ENCODE data around the gene AP1G1.
"Not testable (repeated sequence)": the region's sequence is repeated elsewhere in the genome, so short reads cannot be mapped to it uniquely, and the experiment has no call there.

AP1G1 gene

GRCh38 chr16:71808593-71809459 lies at the start of gene AP1G1:
AP1G1 (minus strand) TSS chr16:71808834; CDS start chr16:71789479, 19,355 bp downstream.
- FAIRE-seq: no peak

- FAIRE-seq: no peak
Measured at GRCh38 chr16:71855937-71856662, 47.5 kb upstream of the AP1G1 start.

GRCh38 chr16:71854369-71854948 lies 45.8 kb upstream of the AP1G1 start:
- no peak for FAIRE-seq

- FAIRE-seq: no peak
Measured at GRCh38 chr16:71853413-71853812, 44.8 kb upstream of the AP1G1 start.

GRCh38 chr16:71852561-71852960 lies 43.9 kb upstream of the AP1G1 start:
- FAIRE-seq: no peak

- no peak for FAIRE-seq
Measured at GRCh38 chr16:71852158-71852557, 43.5 kb upstream of the AP1G1 start.

GRCh38 chr16:71851746-71852145 lies 43.1 kb upstream of the AP1G1 start:
- no peak for FAIRE-seq

- no peak for FAIRE-seq
Measured at GRCh38 chr16:71848622-71849021, 40.0 kb upstream of the AP1G1 start.

- no peak for FAIRE-seq
Measured at GRCh38 chr16:71847096-71847495, 38.5 kb upstream of the AP1G1 start.

GRCh38 chr16:71846431-71846830 lies 37.8 kb upstream of the AP1G1 start:
- FAIRE-seq: no peak

GRCh38 chr16:71845639-71846430 lies 37.2 kb upstream of the AP1G1 start, which contains the start of gene ATXN1L:
ATXN1L (plus strand) TSS chr16:71845976; CDS start chr16:71849741, 3,765 bp downstream.
- no peak for FAIRE-seq

GRCh38 chr16:71843572-71843971 lies 34.9 kb upstream of the AP1G1 start:
- no peak for FAIRE-seq

- no peak for FAIRE-seq
Measured at GRCh38 chr16:71840052-71840451, 31.4 kb upstream of the AP1G1 start.

GRCh38 chr16:71837150-71837549 lies 28.5 kb upstream of the AP1G1 start:
- FAIRE-seq: no peak

- FAIRE-seq: no peak
Measured at GRCh38 chr16:71834291-71834690, 25.7 kb upstream of the AP1G1 start.

- FAIRE-seq: not testable (repeated sequence)
Measured at GRCh38 chr16:71832112-71832511, 23.5 kb upstream of the AP1G1 start.

GRCh38 chr16:71831698-71832097 lies 23.1 kb upstream of the AP1G1 start:
- FAIRE-seq: not testable (repeated sequence)

- no peak for FAIRE-seq
Measured at GRCh38 chr16:71830359-71830758, 21.7 kb upstream of the AP1G1 start.

- FAIRE-seq: no peak
Measured at GRCh38 chr16:71826533-71827017, 17.9 kb upstream of the AP1G1 start.

- not testable (repeated sequence) for FAIRE-seq
Measured at GRCh38 chr16:71817155-71817500, 8.5 kb upstream of the AP1G1 start.

GRCh38 chr16:71811261-71811803 lies 2.7 kb upstream of the AP1G1 start:
- no peak for FAIRE-seq

GRCh38 chr16:71810155-71810530 lies 1.5 kb upstream of the AP1G1 start:
- FAIRE-seq: not testable (repeated sequence)
